ENCODE measurements around the gene PADI2.
A peak's percentile ranks its signal among the peaks of the same experiment; 100 is the strongest.

The PADI2 gene

DNA sequence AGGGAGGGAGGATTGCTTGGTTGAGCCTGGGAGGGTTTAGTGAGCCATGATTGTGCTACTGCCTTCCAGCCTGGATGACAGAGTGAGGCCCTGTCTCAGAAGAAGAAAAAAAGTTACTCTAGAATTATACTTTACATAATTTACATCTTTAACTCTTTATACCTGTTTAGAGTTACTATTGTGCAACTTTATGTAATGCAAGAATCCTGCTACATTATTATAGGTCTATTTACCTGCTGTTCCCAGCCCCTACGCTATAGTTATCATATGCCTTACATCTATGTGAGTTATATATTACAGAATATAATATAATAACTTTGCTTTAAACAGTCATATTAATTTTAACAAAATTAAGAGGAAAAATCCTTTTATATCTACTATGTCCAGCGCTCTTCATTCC, 79.7 kb downstream of the PADI2 start:
- FAIRE-seq (no peak), DNase-seq (ENCODE audit: extremely low spot score, insufficient read length, low read depth) (no peak)

DNA sequence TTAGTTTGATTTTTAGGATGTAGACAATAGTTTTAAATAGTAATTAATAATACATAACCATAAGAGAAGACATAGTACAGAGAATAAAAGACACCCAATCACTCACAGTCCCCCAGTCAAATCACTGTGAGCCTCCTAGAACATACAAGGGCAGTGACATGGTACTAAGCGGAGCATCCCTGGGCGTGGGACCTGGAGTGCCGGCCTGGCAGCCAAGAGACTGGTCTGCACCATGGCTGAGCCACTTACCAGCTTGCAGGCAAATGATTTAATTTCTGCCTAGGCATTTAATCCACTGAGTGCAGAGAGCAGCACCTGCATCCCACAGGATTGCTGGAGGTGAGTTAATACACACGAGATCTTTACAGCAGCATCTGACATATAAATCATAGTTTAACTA, 85.8 kb downstream of the PADI2 start:
- FAIRE-seq (no peak), DNase-seq (ENCODE audit: extremely low spot score, insufficient read length, low read depth) (no peak)

GRCh38 chr1:17032741-17033140, 86.5 kb downstream of the PADI2 start:
- DNase-seq (ENCODE audit: extremely low spot score, insufficient read length, low read depth) (no peak), FAIRE-seq (no peak)

DNA sequence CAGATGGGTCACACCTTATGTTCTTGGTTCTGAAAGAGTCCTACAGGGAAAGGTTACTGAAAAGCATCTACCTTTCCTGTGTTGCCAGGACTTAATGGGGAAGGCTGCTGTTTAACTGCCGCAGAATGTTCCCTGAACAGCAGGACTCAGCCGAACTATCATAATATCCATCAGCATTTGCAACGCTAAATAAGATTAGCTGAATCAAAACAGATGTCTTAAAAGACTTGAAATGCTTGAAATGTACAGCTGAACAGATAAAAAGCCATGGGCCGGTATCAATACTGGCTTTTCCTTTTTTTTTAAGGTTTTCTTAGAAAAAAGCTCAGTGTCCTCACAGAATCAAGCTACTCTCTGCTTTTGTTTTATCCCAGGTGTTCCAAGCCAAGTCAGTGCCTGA, 87.8 kb downstream of the PADI2 start:
- FAIRE-seq, result no peak
- DNase-seq (ENCODE audit: extremely low spot score, insufficient read length, low read depth), result no peak

DNA sequence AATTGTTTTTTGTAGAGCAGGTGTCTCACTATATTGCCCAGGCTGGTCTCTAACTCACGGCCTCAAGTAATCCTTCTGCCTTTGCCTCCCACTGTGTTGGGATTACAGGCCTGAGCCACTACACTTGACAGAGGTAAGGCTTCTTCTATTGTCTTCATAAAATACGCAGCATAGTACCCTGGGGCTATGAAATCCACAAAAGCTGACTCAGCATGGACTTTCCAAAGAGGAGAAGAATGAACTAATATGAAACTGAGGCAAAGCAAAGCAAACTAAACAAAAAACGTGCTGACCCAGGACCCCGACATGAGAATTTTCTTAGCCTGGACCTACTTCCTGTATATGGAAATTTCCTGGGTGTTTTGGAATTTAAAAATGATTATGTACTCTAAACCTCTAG, 89.0 kb downstream of the PADI2 start:
- no peak for FAIRE-seq
- no peak for DNase-seq (ENCODE audit: extremely low spot score, insufficient read length, low read depth)

DNA sequence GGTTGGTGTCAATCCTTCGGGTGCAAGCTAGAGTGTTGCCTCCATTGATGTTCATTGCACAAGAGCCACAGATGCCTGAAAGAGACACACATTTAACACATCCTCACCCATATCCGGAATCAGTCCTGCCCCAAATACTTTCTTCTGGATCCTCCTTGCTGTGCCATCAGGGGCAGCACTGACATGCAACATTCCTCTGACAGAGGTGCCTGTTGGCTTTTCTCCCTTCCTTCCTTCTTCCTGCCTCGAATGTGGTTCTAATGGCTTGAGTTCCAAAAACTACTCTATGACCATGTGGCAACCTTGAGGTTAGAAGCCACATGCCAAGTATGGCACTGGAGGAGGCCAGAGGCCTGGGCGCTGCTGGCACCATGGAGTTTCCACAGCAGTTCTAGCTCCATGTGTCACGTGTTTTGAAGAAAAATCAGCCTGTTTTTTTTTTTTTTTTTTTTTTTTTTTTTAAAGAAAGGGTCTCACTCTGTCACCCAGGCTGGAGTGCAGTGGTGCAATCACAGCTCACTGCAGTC, 90.5 kb downstream of the PADI2 start:
- DNase-seq (ENCODE audit: extremely low spot score, insufficient read length, low read depth) (no peak), FAIRE-seq (no peak)

- FAIRE-seq (no peak), DNase-seq (ENCODE audit: extremely low spot score, insufficient read length, low read depth) (no peak)
These were observed 91.4 kb downstream of the PADI2 start for GRCh38 chr1:17027900-17028299.

GRCh38 chr1:17027403-17027802, 91.8 kb downstream of the PADI2 start:
- no peak for FAIRE-seq
- DNase-seq (ENCODE audit: extremely low spot score, insufficient read length, low read depth), result no peak

DNA sequence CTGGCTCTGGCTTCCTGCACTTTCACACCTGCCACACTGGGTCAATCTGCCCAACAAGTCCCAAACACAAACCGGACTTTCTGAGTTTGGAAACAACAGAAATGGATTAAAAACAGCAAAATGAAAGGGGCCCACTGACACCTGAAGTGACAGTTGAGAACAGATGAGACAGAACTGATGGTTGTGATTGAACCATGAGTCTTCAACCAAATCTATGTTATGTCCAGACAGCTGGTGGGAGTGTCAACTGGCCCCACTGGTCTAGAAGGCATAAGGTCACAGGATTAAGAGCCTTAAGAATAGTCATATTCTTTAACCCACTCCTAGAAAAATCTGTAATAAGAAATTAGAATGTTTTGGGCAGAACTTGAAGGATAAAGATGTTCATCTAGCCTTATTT, 94.5 kb downstream of the PADI2 start:
- FAIRE-seq, result no peak
- DNase-seq (ENCODE audit: extremely low spot score, insufficient read length, low read depth), result no peak

GRCh38 chr1:17023573-17023972, 95.7 kb downstream of the PADI2 start:
- DNase-seq (ENCODE audit: extremely low spot score, insufficient read length, low read depth), result no peak
- no peak for FAIRE-seq

DNA sequence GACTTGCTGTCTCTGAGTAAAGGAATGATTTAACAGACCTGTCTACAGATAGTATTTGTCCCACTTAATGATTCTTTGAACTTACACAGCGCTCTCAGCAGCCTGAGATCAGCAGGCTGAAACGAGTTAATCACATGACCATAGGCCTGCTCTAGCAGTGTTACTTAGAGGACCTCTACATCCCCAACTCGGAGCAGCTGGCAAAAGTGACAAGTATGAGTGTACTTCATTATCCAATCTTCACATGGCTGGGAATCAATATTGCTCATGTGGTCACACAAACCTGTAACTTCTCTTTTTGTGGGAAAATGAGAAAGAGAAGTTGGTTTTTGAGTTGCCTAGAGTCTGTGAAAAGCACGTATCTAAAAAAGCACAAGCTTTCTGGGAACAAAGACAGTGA, 96.1 kb downstream of the PADI2 start:
- FAIRE-seq (peak; percentile 70), DNase-seq (ENCODE audit: extremely low spot score, insufficient read length, low read depth) (no peak)

DNA sequence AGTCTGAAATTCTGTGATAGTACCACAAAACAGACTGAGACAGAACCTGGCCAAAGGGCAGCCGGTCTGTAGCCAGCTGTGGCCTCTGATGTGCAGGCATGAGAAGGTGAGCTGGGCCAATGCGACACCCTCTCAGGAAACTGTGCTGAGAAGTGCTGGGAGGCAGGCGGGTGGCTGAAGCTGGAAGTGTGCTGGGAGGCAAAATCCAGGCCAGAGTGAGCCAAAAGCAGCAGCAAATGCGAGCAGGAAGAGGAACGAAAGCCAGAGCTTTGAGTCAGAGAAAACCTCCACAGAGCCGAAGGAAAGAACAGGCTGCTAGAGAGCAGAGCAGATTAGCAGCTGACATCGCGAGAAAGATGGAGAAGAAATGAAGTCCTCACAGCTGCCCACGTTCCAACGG, 97.4 kb downstream of the PADI2 start:
- FAIRE-seq (no peak), DNase-seq (ENCODE audit: extremely low spot score, insufficient read length, low read depth) (no peak)

DNA sequence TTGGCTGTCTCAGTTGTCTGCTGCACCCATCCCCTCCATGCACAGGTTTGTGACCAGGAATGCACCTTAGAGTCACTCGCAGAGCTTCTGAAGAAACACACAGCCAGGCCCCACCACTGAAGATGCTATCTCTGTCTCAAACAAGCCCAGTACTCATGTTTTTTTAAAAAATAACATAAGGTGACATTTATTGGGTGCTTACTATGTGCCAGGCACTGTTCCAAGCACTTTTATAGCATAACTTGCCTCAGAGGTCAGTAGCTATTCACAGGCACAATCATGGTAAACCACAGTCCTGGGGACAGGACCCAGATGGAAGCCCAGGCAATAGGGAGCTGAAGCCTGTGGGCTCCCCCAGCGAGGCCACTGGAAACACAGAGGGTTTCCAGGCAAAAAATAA, 98.7 kb downstream of the PADI2 start:
- no peak for FAIRE-seq
- DNase-seq (ENCODE audit: extremely low spot score, insufficient read length, low read depth), result no peak

DNA sequence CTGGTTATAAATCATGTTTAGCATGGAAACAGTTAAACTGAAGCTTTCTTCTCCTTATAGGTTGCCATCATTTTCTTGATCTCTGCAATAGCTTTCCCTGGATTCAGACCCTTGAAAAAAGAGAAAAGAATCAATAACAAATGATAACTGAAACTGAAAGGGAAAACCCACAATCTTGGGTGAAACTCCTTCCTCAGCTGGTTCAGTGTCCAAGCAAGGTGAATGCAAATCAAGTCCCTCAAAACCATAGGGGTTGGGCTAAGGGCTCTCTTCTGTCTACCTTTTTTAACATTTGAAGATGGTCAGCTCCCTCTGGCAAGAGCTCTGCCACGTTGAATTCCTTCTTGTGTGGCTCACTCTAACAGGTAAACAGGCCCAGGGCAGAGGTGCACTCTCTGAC, 100.4 kb downstream of the PADI2 start:
- DNase-seq (ENCODE audit: extremely low spot score, insufficient read length, low read depth) (no peak), FAIRE-seq (peak; percentile 82)

GRCh38 chr1:17017435-17017834, 101.8 kb downstream of the PADI2 start:
- FAIRE-seq (no peak), DNase-seq (ENCODE audit: extremely low spot score, insufficient read length, low read depth) (no peak)
